Heart left ventricle (tissue), 13 donors: Measurements from ENCODE around the gene IL1RL2.

Experiments used
- POLR2A ChIP-seq, 2 donors: fragments of 450-650 bp; IDR thresholded peaks; one replicate each; pipeline ENCODE4 v1.6.1; 2017; ENCODE audit warnings: antibody characterized with exemption in 2 of 2, mild to moderate bottlenecking in 2 of 2, moderate library complexity in 2 of 2
- TF ChIP-seq, protein P1 (sequence below), 12 donors: fragments of 200-600 bp; sonication (generic) in 4 of 12; IDR thresholded peaks; one replicate each; pipeline versions ENCODE4 v1.5.0 to v1.8.0; 2018 to 2022; ENCODE audit warnings: antibody characterized with exemption in 12 of 12, mild to moderate bottlenecking in 5 of 12
- donor health status: ischemic (EF 13 %, LVEDD 7.1; RV severe dilation, severe dysfunction).
- donor health status: DM: no; HTN: yes; CAD: no.
- donor health status: DM: no; HTN: no; CAD: no.
- donor health status: ischemic (EF 25% LVEDD 6.9; RV normal size, moderate dysfunction).
- donor health status: ischemic (EF 25% LVEDD 5.7; RV mildly dilated, moderate dysfunction).
- donor health status: ischemic (EF 35%, LVEDD 5.7; RV mildly dilated, moderate dysfunction).
- donor health status: nonischemic (EF 11% LVEDD 7.7; RV severe dilation, severe dysfunction).
- donor health status: DM: yes; HTN: yes; CAD: no.
- donor health status: PGD.
- donor health status: ischemic (EF 29% LVEDD 5.4; RV normal size, mild dysfunction).
- donor health status: nonischemic (EF 23%, LVEDD 6.1; RV moderate dilation, normal function).

DNA sequence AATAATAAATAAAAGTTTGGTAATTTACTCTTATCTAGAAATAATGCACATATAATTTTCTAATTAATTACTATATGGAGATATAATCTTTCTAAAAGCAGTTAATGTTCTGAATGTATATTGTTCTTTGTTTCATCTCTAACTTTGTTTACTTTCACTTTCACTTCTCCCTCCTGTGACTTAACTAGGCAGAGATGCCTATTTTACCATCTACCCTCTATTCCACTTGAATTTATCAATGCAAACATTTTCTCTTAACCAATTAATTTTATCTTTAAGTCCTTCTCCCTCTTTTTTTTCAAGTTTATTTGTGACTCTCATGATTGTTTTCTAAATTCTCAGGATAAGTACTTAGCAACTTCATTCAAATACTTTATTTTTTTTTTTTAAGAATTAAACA lies 69.5 kb downstream of the IL1RL2 start:
- TF ChIP-seq POLR2A (IDR thresholded peaks at IDR 0.05) = no peak
- TF ChIP-seq, protein P1, sequence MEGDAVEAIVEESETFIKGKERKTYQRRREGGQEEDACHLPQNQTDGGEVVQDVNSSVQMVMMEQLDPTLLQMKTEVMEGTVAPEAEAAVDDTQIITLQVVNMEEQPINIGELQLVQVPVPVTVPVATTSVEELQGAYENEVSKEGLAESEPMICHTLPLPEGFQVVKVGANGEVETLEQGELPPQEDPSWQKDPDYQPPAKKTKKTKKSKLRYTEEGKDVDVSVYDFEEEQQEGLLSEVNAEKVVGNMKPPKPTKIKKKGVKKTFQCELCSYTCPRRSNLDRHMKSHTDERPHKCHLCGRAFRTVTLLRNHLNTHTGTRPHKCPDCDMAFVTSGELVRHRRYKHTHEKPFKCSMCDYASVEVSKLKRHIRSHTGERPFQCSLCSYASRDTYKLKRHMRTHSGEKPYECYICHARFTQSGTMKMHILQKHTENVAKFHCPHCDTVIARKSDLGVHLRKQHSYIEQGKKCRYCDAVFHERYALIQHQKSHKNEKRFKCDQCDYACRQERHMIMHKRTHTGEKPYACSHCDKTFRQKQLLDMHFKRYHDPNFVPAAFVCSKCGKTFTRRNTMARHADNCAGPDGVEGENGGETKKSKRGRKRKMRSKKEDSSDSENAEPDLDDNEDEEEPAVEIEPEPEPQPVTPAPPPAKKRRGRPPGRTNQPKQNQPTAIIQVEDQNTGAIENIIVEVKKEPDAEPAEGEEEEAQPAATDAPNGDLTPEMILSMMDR (IDR thresholded peaks at IDR 0.05) = no peak
